Measurements from ENCODE around the gene SH3D19.

SH3D19 gene

GRCh38 chr4:151207868-151208267 is 117.5 kb downstream of the SH3D19 start:
- Histone ChIP-seq H3K27ac (ENCODE audit: low read length) (no peak overlapping the region), H3K79me2 (ENCODE audit: low read length) (no peaks in the 10 kb centered on the region), H3K9me3 (ENCODE audit: insufficient read depth, low read length) (no peaks in the 10 kb centered on the region)

GRCh38 chr4:151207186-151207585 is 118.2 kb downstream of the SH3D19 start:
- Histone ChIP-seq H3K9me3 (ENCODE audit: insufficient read depth, low read length) (no peaks in the 10 kb centered on the region), H3K36me3 (replicated peaks; ENCODE audit: low read depth, low read length) (no peaks in the 10 kb centered on the region), H3K79me2 (ENCODE audit: low read length) (no peaks in the 10 kb centered on the region), H3K4me3 (ENCODE audit: low read length) (no peak overlapping the region), H3K4me1 (ENCODE audit: low read length) (no peaks in the 10 kb centered on the region), H3K9ac (ENCODE audit: low read length) (no peak overlapping the region), H2AFZ (ENCODE audit: low read depth, low read length) (peak overlapping the region; percentile 38), H3K27ac (ENCODE audit: low read length) (no peak overlapping the region), H4K20me1 (ENCODE audit: insufficient read depth, low read length) (no peaks in the 10 kb centered on the region), H3K4me2 (ENCODE audit: low read length) (no peak overlapping the region), H3K27me3 (ENCODE audit: low read depth, low read length) (no peaks in the 10 kb centered on the region)
- TF ChIP-seq CTCF (IDR thresholded peaks at IDR 0.05; ENCODE audit: low read depth, low read length) = no peak
- TF ChIP-seq EZH2phosphoT487 (IDR thresholded peaks at IDR 0.05; ENCODE audit: low read depth) = no peak

More at GRCh38 chr4:151207868-151208267, 117.5 kb downstream of the SH3D19 start:
- TF ChIP-seq CTCF (IDR thresholded peaks at IDR 0.05; ENCODE audit: low read depth, low read length) (no peak), EZH2phosphoT487 (IDR thresholded peaks at IDR 0.05; ENCODE audit: low read depth) (no peak)
- no peak overlapping the region for H2AFZ ChIP-seq (ENCODE audit: low read depth, low read length)
- no peak overlapping the region for H3K9ac ChIP-seq (ENCODE audit: low read length)
- no peaks in the 10 kb centered on the region for H4K20me1 ChIP-seq (ENCODE audit: insufficient read depth, low read length)
- H3K4me2 ChIP-seq (ENCODE audit: low read length) = no peak overlapping the region
- H3K27me3 ChIP-seq (ENCODE audit: low read depth, low read length) = no peaks in the 10 kb centered on the region
- H3K36me3 ChIP-seq (replicated peaks; ENCODE audit: low read depth, low read length) = no peaks in the 10 kb centered on the region
- H3K4me1 ChIP-seq (ENCODE audit: low read length) = no peaks in the 10 kb centered on the region
- H3K4me3 ChIP-seq (ENCODE audit: low read length) = no peak overlapping the region

DNA sequence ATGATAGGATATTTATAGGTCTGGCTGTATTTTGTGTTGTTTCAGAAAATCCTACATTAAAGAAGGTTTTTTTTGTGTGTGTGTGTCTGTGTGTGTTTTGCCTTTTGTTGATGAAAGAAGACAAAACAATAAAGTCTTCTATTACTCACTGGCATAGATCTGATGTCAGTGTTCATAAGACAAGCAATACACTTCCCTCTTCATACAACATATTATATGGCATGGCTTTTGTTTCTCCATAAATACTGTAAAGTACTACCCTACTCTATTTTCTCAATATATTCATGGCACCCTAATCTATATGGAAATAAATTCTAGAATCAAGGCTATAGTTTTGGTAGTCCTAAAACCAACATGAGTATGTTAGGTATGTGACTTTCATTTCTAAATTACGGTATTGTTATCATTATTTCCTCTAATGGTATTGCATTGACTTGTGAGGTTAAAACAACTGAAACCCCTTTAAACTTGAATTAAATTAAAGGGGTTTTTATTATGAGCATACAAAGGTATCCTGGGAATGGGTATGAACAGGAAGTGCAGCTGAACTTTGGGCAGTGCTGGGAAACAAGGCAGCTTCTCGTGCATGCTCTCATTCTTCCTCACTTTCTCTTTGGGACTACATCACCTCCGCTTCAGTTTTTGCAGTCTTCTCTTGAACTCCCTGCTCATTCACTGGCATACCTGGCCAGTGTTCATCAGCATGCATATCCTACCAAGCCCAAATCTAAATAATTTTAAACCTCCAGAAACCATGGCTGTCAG is 119.0 kb downstream of the SH3D19 start:
- no peaks in the 10 kb centered on the region for H4K20me1 ChIP-seq (ENCODE audit: insufficient read depth, low read length)
- no peaks in the 10 kb centered on the region for H3K27me3 ChIP-seq (ENCODE audit: low read depth, low read length)
- H3K4me3 ChIP-seq (ENCODE audit: low read length) = no peak overlapping the region
- no peaks in the 10 kb centered on the region for H3K9me3 ChIP-seq (ENCODE audit: insufficient read depth, low read length)
- H3K79me2 ChIP-seq (ENCODE audit: low read length) = no peaks in the 10 kb centered on the region
- no peak overlapping the region for H3K27ac ChIP-seq (ENCODE audit: low read length)
- no peak overlapping the region for H3K9ac ChIP-seq (ENCODE audit: low read length)
- peak overlapping the region; percentile 38 for H2AFZ ChIP-seq (ENCODE audit: low read depth, low read length)
- TF ChIP-seq EZH2phosphoT487 (IDR thresholded peaks at IDR 0.05; ENCODE audit: low read depth) = no peak
- no peak overlapping the region for H3K4me2 ChIP-seq (ENCODE audit: low read length)
- H3K36me3 ChIP-seq (replicated peaks; ENCODE audit: low read depth, low read length) = no peaks in the 10 kb centered on the region
- no peaks in the 10 kb centered on the region for H3K4me1 ChIP-seq (ENCODE audit: low read length)

DNA sequence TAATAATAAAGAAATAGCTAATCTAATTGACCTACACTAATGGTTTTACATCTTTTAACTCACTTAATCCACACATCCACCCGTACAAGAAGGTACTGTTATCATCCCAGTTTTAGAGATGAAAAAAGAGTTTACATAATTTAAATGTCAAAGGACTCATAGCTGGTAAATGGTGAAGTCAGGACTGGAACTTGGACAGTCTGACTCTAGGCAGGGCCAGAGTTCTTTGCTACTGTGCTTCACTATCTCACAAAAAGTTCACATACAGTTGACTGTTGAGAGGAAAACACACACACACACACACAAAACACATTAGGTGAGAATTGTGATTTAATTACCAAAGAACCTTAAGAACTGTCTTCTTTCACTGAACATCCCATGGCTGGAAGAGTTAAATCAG is 119.7 kb downstream of the SH3D19 start:
- Histone ChIP-seq H3K9me3 (ENCODE audit: insufficient read depth, low read length) (no peaks in the 10 kb centered on the region), H3K4me2 (ENCODE audit: low read length) (no peak overlapping the region), H3K27ac (ENCODE audit: low read length) (no peak overlapping the region), H3K9ac (ENCODE audit: low read length) (no peak overlapping the region), H4K20me1 (ENCODE audit: insufficient read depth, low read length) (no peaks in the 10 kb centered on the region), H3K79me2 (ENCODE audit: low read length) (no peaks in the 10 kb centered on the region), H3K36me3 (replicated peaks; ENCODE audit: low read depth, low read length) (no peaks in the 10 kb centered on the region), H3K4me1 (ENCODE audit: low read length) (no peaks in the 10 kb centered on the region), H3K27me3 (ENCODE audit: low read depth, low read length) (no peaks in the 10 kb centered on the region), H3K4me3 (ENCODE audit: low read length) (no peak overlapping the region), H2AFZ (ENCODE audit: low read depth, low read length) (no peak overlapping the region)
- no peak for TF ChIP-seq CTCF (IDR thresholded peaks at IDR 0.05; ENCODE audit: low read depth, low read length)

Data from OCI-LY3 (cell line).